Raji (cell line): ENCODE data around the gene UPP1.

ENCODE experiments used
- POLR2A ChIP-seq: IDR thresholded peaks from 2 replicates; pipeline ENCODE4 v1.6.1; 2011; ENCODE audit warnings: low read depth, low read length, control low read depth; ENCODE audit not compliant: insufficient read depth

Gene UPP1

GRCh38 chr7:48099781-48100180 is 10.7 kb downstream of the UPP1 start:
- TF ChIP-seq POLR2A: no peak

- no peak for TF ChIP-seq POLR2A
These were observed 12.3 kb downstream of the UPP1 start for GRCh38 chr7:48101352-48101751.

- no peak for TF ChIP-seq POLR2A
These were observed 12.9 kb downstream of the UPP1 start for GRCh38 chr7:48101968-48102367.

GRCh38 chr7:48102530-48102929 is 13.5 kb downstream of the UPP1 start:
- no peak for TF ChIP-seq POLR2A

GRCh38 chr7:48105045-48105444 is 16.0 kb downstream of the UPP1 start:
- no peak for TF ChIP-seq POLR2A

GRCh38 chr7:48106906-48107659 is 18.0 kb downstream of the UPP1 start:
- TF ChIP-seq POLR2A: no peak

GRCh38 chr7:48107926-48108472 is 18.9 kb downstream of the UPP1 start:
- TF ChIP-seq POLR2A: no peak

GRCh38 chr7:48108959-48109847 is 20.1 kb downstream of the UPP1 start:
- no peak for TF ChIP-seq POLR2A

- no peak for TF ChIP-seq POLR2A
These were observed 21.0 kb downstream of the UPP1 start for GRCh38 chr7:48109848-48110663.

GRCh38 chr7:48110868-48111267 is 21.8 kb downstream of the UPP1 start:
- no peak for TF ChIP-seq POLR2A

- TF ChIP-seq POLR2A: no peak
These were observed 22.5 kb downstream of the UPP1 start for GRCh38 chr7:48111596-48111995.

GRCh38 chr7:48112401-48113165 is 23.5 kb downstream of the UPP1 start:
- TF ChIP-seq POLR2A: no peak

GRCh38 chr7:48113275-48113674 is 24.2 kb downstream of the UPP1 start:
- TF ChIP-seq POLR2A: no peak

GRCh38 chr7:48114115-48114514 is 25.1 kb downstream of the UPP1 start:
- no peak for TF ChIP-seq POLR2A

GRCh38 chr7:48114589-48114988 is 25.5 kb downstream of the UPP1 start:
- TF ChIP-seq POLR2A: no peak

- no peak for TF ChIP-seq POLR2A
These were observed 27.0 kb downstream of the UPP1 start for GRCh38 chr7:48116043-48116442.
